SK-MEL-5 (cell line): ENCODE measurements around the gene ARSD. TPM values are rescaled to one million over a fixed set of nuclear protein-coding genes. Genes with fewer than 3 reads are reported as not detected.
"Not testable (repeated sequence)": the region's sequence is repeated elsewhere in the genome, so short reads cannot be mapped to it uniquely, and the experiment has no call there.

Experiments used
- DNase-seq: peaks from one replicate; pipeline ENCODE4 v3.0.0-alpha.2; 2016; ENCODE audit warnings: low read depth, low spot score
- in situ Hi-C: cut with HindIII; loops from 2 replicates; pipeline ENCODE4 v1.10.0; 2016; ENCODE audit warnings: low sequenced_read_pairs, high pct_unique_total_duplicates, low pct_unique_long_range_greater_than_20kb
- polyA plus RNA-seq, 2 experiments: library from polyadenylated mRNA; depleted of rRNA; stranded (reverse); fragments of >200 nt; gene quantifications; 2 replicates each; pipeline ENCODE4 v1.2.3, GENCODE V29; 2015
- total RNA-seq: library from RNA; depleted of rRNA; stranded (reverse); fragments of >200 nt; shearing (Covaris generic); gene quantifications from 2 replicates; pipeline ENCODE4 v1.2.3, GENCODE V29; 2014; rRNA removed

ARSD gene
- 24.9 and 27.9 TPM in 2 replicates for total RNA-seq
- 19.6 and 26.8 TPM in 2 replicates for polyA plus RNA-seq (2015; cell fraction: cytosol; rRNA removed)
- polyA plus RNA-seq (2015; cell fraction: nucleus; rRNA removed): 7.7 and 7.9 TPM in 2 replicates

- in situ Hi-C loops: no loop called here
- DNase-seq: peak; percentile 84
Observed at GRCh38 chrX:2928583-2929434, at the start of gene ARSD. Gene ARSD, minus strand, starts transcription at chrX:2929339. Its CDS starts 64 bp downstream, at chrX:2929275.

- DNase-seq, in situ Hi-C loops: not testable (repeated sequence)
Observed at GRCh38 chrX:2978639-2979038, 49.5 kb upstream of the ARSD start.

- in situ Hi-C loops: no loop called here
- no peak for DNase-seq
Observed at GRCh38 chrX:2974961-2975360, 45.8 kb upstream of the ARSD start.

DNA sequence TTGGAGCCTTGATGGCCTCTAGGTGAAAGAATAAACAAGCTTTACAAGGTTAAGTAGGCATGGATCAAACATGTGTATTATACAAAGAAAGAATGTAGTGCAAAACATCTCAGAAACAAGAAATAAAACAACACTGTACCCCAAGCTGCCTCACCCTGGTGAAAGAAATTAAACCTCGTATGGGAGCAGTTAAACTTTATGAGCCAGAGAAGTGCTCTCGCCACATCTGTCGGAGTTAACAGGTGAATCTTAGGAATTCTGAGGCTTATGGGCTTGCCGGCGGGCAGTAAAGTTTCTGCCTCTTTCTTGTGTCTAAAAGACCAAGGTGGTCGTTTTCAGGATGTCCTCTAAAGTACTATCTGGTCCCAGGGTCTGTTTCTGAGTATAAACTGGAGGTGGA is 43.3 kb upstream of the ARSD start:
- DNase-seq: no peak
- in situ Hi-C loops: no loop called here

GRCh38 chrX:2969021-2969420 is 39.9 kb upstream of the ARSD start:
- in situ Hi-C loops: no loop called here
- DNase-seq: no peak

GRCh38 chrX:2967998-2968909 is 39.1 kb upstream of the ARSD start:
- in situ Hi-C loops: no loop called here
- peak; percentile 89 for DNase-seq

GRCh38 chrX:2967584-2967983 is 38.4 kb upstream of the ARSD start:
- in situ Hi-C loops: no loop called here
- DNase-seq: no peak

- no peak for DNase-seq
- in situ Hi-C loops: no loop called here
Observed at GRCh38 chrX:2967012-2967411, 37.9 kb upstream of the ARSD start.

GRCh38 chrX:2965965-2966364 is 36.8 kb upstream of the ARSD start:
- in situ Hi-C loops: no loop called here
- DNase-seq: no peak

GRCh38 chrX:2963992-2964794 is 35.1 kb upstream of the ARSD start:
- DNase-seq, in situ Hi-C loops: not testable (repeated sequence)

DNA sequence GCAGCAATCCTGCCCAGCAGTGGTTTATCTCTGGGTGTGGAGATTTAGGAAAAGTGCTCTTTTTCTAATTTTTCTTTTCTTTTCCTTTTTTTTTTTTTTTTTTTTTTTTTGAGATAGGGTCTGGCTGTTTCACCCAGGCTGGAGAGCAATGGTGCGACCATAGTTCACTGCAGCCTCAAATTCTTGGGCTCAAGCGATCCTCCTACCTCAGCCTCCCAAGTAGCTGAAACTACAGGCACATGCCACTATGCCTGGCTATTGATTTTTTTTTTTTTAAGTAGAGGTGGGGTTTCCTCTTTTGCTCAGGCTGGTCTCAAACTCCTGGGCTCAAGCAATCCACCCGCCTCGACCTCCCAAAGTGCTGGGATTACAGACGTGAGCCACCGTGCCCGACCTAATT is 34.3 kb upstream of the ARSD start:
- in situ Hi-C loops: not testable (repeated sequence)

DNA sequence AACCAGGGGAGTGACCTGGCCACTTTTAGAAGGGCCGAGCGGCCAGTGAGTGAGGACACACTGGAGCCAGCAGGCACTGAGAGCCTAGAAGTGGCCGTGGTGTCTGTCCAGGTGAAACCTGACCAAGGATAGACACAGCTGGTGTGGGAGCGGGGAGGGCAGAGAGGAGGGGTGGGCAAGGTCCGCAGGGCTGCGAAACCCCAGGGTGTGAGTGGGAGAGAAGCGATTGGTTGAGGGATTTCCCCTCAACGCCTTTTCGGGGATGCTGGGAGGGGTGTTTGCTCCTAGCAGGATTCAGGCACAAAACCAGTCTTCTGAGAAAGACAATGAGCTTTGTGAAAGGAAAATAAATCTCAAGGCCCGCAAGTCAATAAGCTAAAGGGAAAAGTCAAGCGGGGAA is 33.2 kb upstream of the ARSD start:
- DNase-seq: no peak
- in situ Hi-C loops: no loop called here

More for the DNA sequence above, 34.3 kb upstream of the ARSD start:
- not testable (repeated sequence) for DNase-seq

DNA sequence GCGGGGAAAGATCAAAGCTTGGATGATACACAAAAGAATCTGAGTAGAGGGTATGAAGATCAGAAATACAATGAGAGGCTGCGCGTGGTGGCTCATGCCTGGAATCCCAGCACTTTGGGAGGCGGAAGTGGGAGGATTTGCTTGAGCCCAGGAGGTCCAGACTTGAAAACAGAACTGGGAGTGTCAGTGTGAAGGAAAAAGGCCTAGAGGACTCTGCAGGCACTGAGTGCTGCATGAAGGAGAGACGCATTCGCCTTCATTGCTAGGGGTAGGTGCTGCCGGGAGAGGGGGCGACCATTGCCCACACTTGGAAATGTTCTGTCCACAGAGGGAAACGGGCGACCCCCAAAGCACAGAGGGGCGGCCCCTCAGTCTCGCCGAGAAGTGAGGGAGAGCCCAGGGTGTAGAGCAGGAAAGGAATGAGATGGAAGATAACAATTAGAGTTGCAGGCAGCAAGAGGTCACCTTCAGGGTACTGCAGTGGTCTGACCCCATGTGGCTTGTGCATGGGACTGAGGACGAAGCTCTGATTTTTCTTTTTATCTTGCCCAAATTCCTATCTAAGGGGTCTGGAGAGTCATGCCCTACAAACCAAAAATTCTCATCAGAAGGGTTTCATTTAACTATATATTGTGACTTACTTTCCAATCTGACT is 31.8 kb upstream of the ARSD start:
- no peak for DNase-seq
- in situ Hi-C loops: no loop called here

DNA sequence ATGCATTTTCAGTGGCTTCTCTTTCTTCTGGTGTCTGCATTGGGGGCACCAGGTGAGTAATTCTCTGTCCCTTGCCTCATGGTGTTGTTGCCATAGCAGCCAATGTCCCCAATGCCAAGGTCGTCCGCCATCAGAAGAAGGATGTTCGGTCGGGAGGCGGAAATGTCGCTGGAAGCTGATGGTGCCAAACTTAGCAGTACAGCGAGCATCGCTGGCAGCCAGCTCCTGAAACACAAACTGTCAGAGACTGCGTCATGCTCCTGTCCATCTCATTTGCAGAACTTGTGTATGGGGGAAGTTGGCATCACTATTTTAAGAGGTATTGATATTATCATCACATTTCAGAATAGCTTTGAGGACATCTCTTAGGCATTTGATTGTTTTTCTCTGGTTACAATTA is 29.1 kb upstream of the ARSD start:
- in situ Hi-C loops: no loop called here
- no peak for DNase-seq

DNA sequence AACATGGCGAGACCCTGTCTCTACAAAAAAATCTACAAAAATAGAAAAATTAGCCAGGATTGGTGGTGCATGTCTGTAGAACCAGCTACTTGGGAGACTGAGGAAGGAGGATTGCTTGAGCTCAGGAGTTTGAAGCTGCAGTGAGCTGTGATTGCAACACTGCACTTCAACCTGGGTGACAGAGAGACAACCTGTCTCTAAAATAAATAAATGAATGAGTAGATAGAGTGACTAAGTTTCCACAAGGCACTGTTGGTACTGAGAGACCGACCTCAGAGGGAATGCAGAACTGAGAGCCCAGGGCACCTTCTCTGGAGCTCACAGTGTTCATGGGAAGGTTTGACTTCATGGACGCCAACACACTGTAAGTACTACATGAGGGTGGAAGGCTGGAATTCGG is 26.7 kb upstream of the ARSD start:
- no peak for DNase-seq
- in situ Hi-C loops: no loop called here

GRCh38 chrX:2955281-2955680 is 26.1 kb upstream of the ARSD start:
- DNase-seq: no peak
- in situ Hi-C loops: no loop called here

DNA sequence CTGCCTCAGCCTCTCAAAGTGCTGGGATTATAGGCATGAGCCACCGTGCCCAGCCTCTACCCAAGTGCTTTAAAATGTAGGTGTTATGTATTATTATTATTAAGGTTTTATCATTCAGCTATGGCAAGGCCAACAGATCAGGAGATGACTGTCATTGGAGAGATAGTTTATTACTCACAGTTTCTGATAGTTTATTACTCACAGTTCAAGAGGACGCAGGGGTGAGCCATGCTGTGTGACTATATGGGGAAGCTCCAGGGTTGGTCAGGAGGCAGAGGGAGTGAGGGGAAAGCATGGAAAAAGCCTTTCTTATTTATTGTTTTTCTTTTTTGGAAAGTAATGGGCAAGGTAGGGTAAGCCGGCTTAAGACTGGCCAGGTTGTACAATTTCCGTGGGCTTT is 25.4 kb upstream of the ARSD start:
- no peak for DNase-seq
- in situ Hi-C loops: no loop called here
